ENCODE data around the gene KRT24.

KRT24 gene

GRCh38 chr17:40697297-40697696 is 6.3 kb downstream of the KRT24 start:
- Histone ChIP-seq H3K4me3 (no peak overlapping the region), H3K4me2 (no peak overlapping the region), H3K27me3 (no peaks in the 10 kb centered on the region), H3K36me3 (no peaks in the 10 kb centered on the region), H4K20me1 (no peaks in the 10 kb centered on the region), H3K4me1 (no peaks in the 10 kb centered on the region), H3K27ac (no peak overlapping the region), H3K9ac (no peak overlapping the region), H3K9me3 (no peaks in the 10 kb centered on the region)
- TF ChIP-seq Cebpa-rat (IDR thresholded peaks at IDR 0.05), result no peak

- H3K4me3 ChIP-seq, result no peak overlapping the region
- H3K4me2 ChIP-seq, result no peak overlapping the region
- H3K4me1 ChIP-seq, result no peaks in the 10 kb centered on the region
- H3K9ac ChIP-seq, result no peak overlapping the region
- no peak overlapping the region for H3K27ac ChIP-seq
- TF ChIP-seq Cebpa-rat (IDR thresholded peaks at IDR 0.05), result no peak
- H3K9me3 ChIP-seq, result no peaks in the 10 kb centered on the region
- no peaks in the 10 kb centered on the region for H3K36me3 ChIP-seq
- H4K20me1 ChIP-seq, result no peaks in the 10 kb centered on the region
- no peaks in the 10 kb centered on the region for H3K27me3 ChIP-seq
Observed at GRCh38 chr17:40696651-40697072, 6.9 kb downstream of the KRT24 start.

- Histone ChIP-seq H3K36me3 (no peaks in the 10 kb centered on the region), H3K27ac (no peak overlapping the region), H3K27me3 (no peaks in the 10 kb centered on the region), H4K20me1 (no peaks in the 10 kb centered on the region), H3K4me2 (no peak overlapping the region), H3K4me3 (no peak overlapping the region), H3K4me1 (no peaks in the 10 kb centered on the region), H3K9ac (no peak overlapping the region), H3K9me3 (no peaks in the 10 kb centered on the region)
- TF ChIP-seq Cebpa-rat (IDR thresholded peaks at IDR 0.05), result no peak
Observed at GRCh38 chr17:40695874-40696472, 7.6 kb downstream of the KRT24 start.

GRCh38 chr17:40694584-40694983 is 9.0 kb downstream of the KRT24 start:
- Histone ChIP-seq H4K20me1 (no peaks in the 10 kb centered on the region), H3K9ac (no peak overlapping the region), H3K27me3 (no peaks in the 10 kb centered on the region), H3K27ac (no peak overlapping the region), H3K4me3 (no peak overlapping the region), H3K4me2 (no peak overlapping the region), H3K36me3 (no peaks in the 10 kb centered on the region), H3K4me1 (no peaks in the 10 kb centered on the region), H3K9me3 (no peaks in the 10 kb centered on the region)
- TF ChIP-seq Cebpa-rat (IDR thresholded peaks at IDR 0.05), result no peak

- Histone ChIP-seq H4K20me1 (no peaks in the 10 kb centered on the region), H3K9ac (no peak overlapping the region), H3K4me2 (no peak overlapping the region), H3K4me1 (no peaks in the 10 kb centered on the region), H3K36me3 (no peaks in the 10 kb centered on the region), H3K9me3 (no peaks in the 10 kb centered on the region), H3K27me3 (no peaks in the 10 kb centered on the region), H3K27ac (no peak overlapping the region), H3K4me3 (no peak overlapping the region)
- no peak for TF ChIP-seq Cebpa-rat (IDR thresholded peaks at IDR 0.05)
Observed at GRCh38 chr17:40687106-40687505, 16.4 kb downstream of the KRT24 start.

GRCh38 chr17:40686192-40686591 is 17.4 kb downstream of the KRT24 start:
- no peak overlapping the region for H3K4me3 ChIP-seq
- H3K4me1 ChIP-seq, result no peaks in the 10 kb centered on the region
- H3K9me3 ChIP-seq, result no peaks in the 10 kb centered on the region
- H3K27me3 ChIP-seq, result no peaks in the 10 kb centered on the region
- no peak overlapping the region for H3K4me2 ChIP-seq
- TF ChIP-seq Cebpa-rat (IDR thresholded peaks at IDR 0.05), result no peak
- H3K9ac ChIP-seq, result no peak overlapping the region
- H3K36me3 ChIP-seq, result no peaks in the 10 kb centered on the region
- no peaks in the 10 kb centered on the region for H4K20me1 ChIP-seq
- H3K27ac ChIP-seq, result no peak overlapping the region

GRCh38 chr17:40680998-40681397 is 22.6 kb downstream of the KRT24 start:
- Histone ChIP-seq H4K20me1 (no peaks in the 10 kb centered on the region), H3K27me3 (no peaks in the 10 kb centered on the region), H3K4me2 (no peak overlapping the region), H3K27ac (no peak overlapping the region), H3K9me3 (no peaks in the 10 kb centered on the region), H3K4me3 (no peak overlapping the region), H3K36me3 (no peaks in the 10 kb centered on the region), H3K4me1 (no peaks in the 10 kb centered on the region), H3K9ac (no peak overlapping the region)
- no peak for TF ChIP-seq Cebpa-rat (IDR thresholded peaks at IDR 0.05)

GRCh38 chr17:40679523-40679907 is 24.0 kb downstream of the KRT24 start:
- Histone ChIP-seq H4K20me1 (no peaks in the 10 kb centered on the region), H3K27me3 (no peaks in the 10 kb centered on the region)
- no peak for TF ChIP-seq Cebpa-rat (IDR thresholded peaks at IDR 0.05)

GRCh38 chr17:40678902-40679522 is 24.5 kb downstream of the KRT24 start:
- Histone ChIP-seq H3K27me3 (no peaks in the 10 kb centered on the region), H3K4me1 (no peaks in the 10 kb centered on the region), H4K20me1 (no peaks in the 10 kb centered on the region), H3K36me3 (no peaks in the 10 kb centered on the region), H3K27ac (no peak overlapping the region), H3K4me3 (no peak overlapping the region), H3K9ac (no peak overlapping the region), H3K9me3 (no peaks in the 10 kb centered on the region), H3K4me2 (no peak overlapping the region)
- no peak for TF ChIP-seq Cebpa-rat (IDR thresholded peaks at IDR 0.05)

More at GRCh38 chr17:40679523-40679907, 24.0 kb downstream of the KRT24 start:
- no peak overlapping the region for H3K27ac ChIP-seq
- no peak overlapping the region for H3K4me2 ChIP-seq
- H3K9ac ChIP-seq, result no peak overlapping the region
- no peak overlapping the region for H3K4me3 ChIP-seq
- H3K9me3 ChIP-seq, result no peaks in the 10 kb centered on the region
- H3K4me1 ChIP-seq, result no peaks in the 10 kb centered on the region
- H3K36me3 ChIP-seq, result no peaks in the 10 kb centered on the region

- no peak for TF ChIP-seq Cebpa-rat (IDR thresholded peaks at IDR 0.05)
- H3K27me3 ChIP-seq, result no peaks in the 10 kb centered on the region
- H3K9me3 ChIP-seq, result no peaks in the 10 kb centered on the region
- H4K20me1 ChIP-seq, result no peaks in the 10 kb centered on the region
- no peaks in the 10 kb centered on the region for H3K4me1 ChIP-seq
- no peak overlapping the region for H3K4me3 ChIP-seq
- H3K9ac ChIP-seq, result no peak overlapping the region
- no peak overlapping the region for H3K27ac ChIP-seq
- H3K36me3 ChIP-seq, result no peaks in the 10 kb centered on the region
- H3K4me2 ChIP-seq, result no peak overlapping the region
Observed at GRCh38 chr17:40675905-40676304, 27.6 kb downstream of the KRT24 start.

Measured in BLaER1 (cell line).